Measurements from ENCODE around the gene ACOX1. TPM values are rescaled to one million over a fixed set of nuclear protein-coding genes. Genes with fewer than 3 reads are reported as not detected.
A peak's percentile ranks its signal among the peaks of the same experiment; 100 is the strongest.

ACOX1 gene
- total RNA-seq: 10 to 100 TPM; 28.0 to 29.8 TPM

GRCh38 chr17:75978938-75979704 lies at the start of gene ACOX1, which contains the start of gene TEN1:
Gene ACOX1, minus strand, starts transcription at chr17:75979166. Its CDS starts 93 bp downstream, at chr17:75979073.
Gene TEN1, plus strand, starts transcription at chr17:75979240. Its CDS starts 6,953 bp downstream, at chr17:75986193.
- H3K27me3 Mint-ChIP-seq: no peaks in the 10 kb centered on the region
- CTCF ChIA-PET: interaction anchor here (1.2 to 1.4 kb wide), 3 partner anchors 14 to 57 kb away, joined by 3 to 4 read pairs (median 3); no protein-coding TSS in a partner anchor
- POLR2A ChIA-PET: interaction anchor here (0.6 to 1.9 kb wide), 10 partner anchors 9 to 374 kb away, joined by 3 to 7 read pairs (median 4); partner anchors contain the start of genes FBF1, MRPL38 and PRPSAP1
- DNase-seq: peak; percentile 96
- H3K4me1 Mint-ChIP-seq: peaks cover 41% of the 10 kb centered on the region
- H3K36me3 Mint-ChIP-seq (ENCODE audit: low read depth): peaks cover 15% of the 10 kb centered on the region
- peak within 1 kb of the TSS; percentile 98 for H3K27ac Mint-ChIP-seq
- H3K4me3 Mint-ChIP-seq: peak within 1 kb of the TSS; percentile 99
- no peaks in the 10 kb centered on the region for H3K9me3 Mint-ChIP-seq

GRCh38 chr17:76027159-76027839 lies 48.3 kb upstream of the ACOX1 start, which contains the start of gene EVPL:
Gene EVPL, minus strand, starts transcription at chr17:76027306. Its CDS starts 108 bp downstream, at chr17:76027198.
- ChIA-PET CTCF (no interaction called here), POLR2A (no interaction called here)
- Mint-ChIP-seq H3K36me3 (ENCODE audit: low read depth) (no peaks in the 10 kb centered on the region), H3K4me3 (no peak within 1 kb of the TSS), H3K27ac (no peak within 1 kb of the TSS), H3K4me1 (peaks cover 9% of the 10 kb centered on the region), H3K9me3 (no peaks in the 10 kb centered on the region), H3K27me3 (no peaks in the 10 kb centered on the region)
- no peak for DNase-seq

GRCh38 chr17:76026714-76027158 lies 47.8 kb upstream of the ACOX1 start:
- Mint-ChIP-seq H3K4me1 (peaks cover 9% of the 10 kb centered on the region), H3K36me3 (ENCODE audit: low read depth) (no peaks in the 10 kb centered on the region), H3K9me3 (no peaks in the 10 kb centered on the region), H3K27ac (no peak overlapping the region), H3K4me3 (no peak overlapping the region), H3K27me3 (no peaks in the 10 kb centered on the region)
- POLR2A ChIA-PET: no interaction called here
- no peak for DNase-seq
- CTCF ChIA-PET: no interaction called here

- H3K4me3 Mint-ChIP-seq: no peak overlapping the region
- no peaks in the 10 kb centered on the region for H3K27me3 Mint-ChIP-seq
- no peaks in the 10 kb centered on the region for H3K9me3 Mint-ChIP-seq
- DNase-seq: no peak
- peaks cover 9% of the 10 kb centered on the region for H3K4me1 Mint-ChIP-seq
- H3K27ac Mint-ChIP-seq: no peak overlapping the region
- ChIA-PET CTCF (interaction anchor here (0.7 to 1.0 kb wide), 2 partner anchors 11 to 81 kb away, joined by 3 read pairs; no protein-coding TSS in a partner anchor), POLR2A (no interaction called here)
- no peaks in the 10 kb centered on the region for H3K36me3 Mint-ChIP-seq (ENCODE audit: low read depth)
These were observed 46.3 kb upstream of the ACOX1 start for GRCh38 chr17:76025294-76025693.

GRCh38 chr17:76024353-76024752 lies 45.4 kb upstream of the ACOX1 start:
- no peak for DNase-seq
- no peak overlapping the region for H3K27ac Mint-ChIP-seq
- ChIA-PET POLR2A (no interaction called here), CTCF (interaction anchor here (1.2 to 1.3 kb wide), 2 partner anchors 10 to 255 kb away, joined by 3 to 4 read pairs; no protein-coding TSS in a partner anchor)
- H3K4me3 Mint-ChIP-seq: no peak overlapping the region
- no peaks in the 10 kb centered on the region for H3K9me3 Mint-ChIP-seq
- H3K27me3 Mint-ChIP-seq: no peaks in the 10 kb centered on the region
- peaks cover 3% of the 10 kb centered on the region for H3K4me1 Mint-ChIP-seq
- no peaks in the 10 kb centered on the region for H3K36me3 Mint-ChIP-seq (ENCODE audit: low read depth)

- no peak for DNase-seq
- Mint-ChIP-seq H3K4me3 (no peak overlapping the region), H3K36me3 (ENCODE audit: low read depth) (no peaks in the 10 kb centered on the region), H3K9me3 (no peaks in the 10 kb centered on the region), H3K27me3 (no peaks in the 10 kb centered on the region), H3K27ac (no peak overlapping the region), H3K4me1 (no peaks in the 10 kb centered on the region)
- ChIA-PET POLR2A (no interaction called here), CTCF (interaction anchor here (1.2 to 1.3 kb wide), 2 partner anchors 10 to 256 kb away, joined by 3 to 4 read pairs; no protein-coding TSS in a partner anchor)
These were observed 44.9 kb upstream of the ACOX1 start for GRCh38 chr17:76023900-76024237.

- POLR2A ChIA-PET: no interaction called here
- H3K36me3 Mint-ChIP-seq (ENCODE audit: low read depth): no peaks in the 10 kb centered on the region
- no peaks in the 10 kb centered on the region for H3K9me3 Mint-ChIP-seq
- H3K4me1 Mint-ChIP-seq: no peaks in the 10 kb centered on the region
- no peaks in the 10 kb centered on the region for H3K27me3 Mint-ChIP-seq
- no peak overlapping the region for H3K27ac Mint-ChIP-seq
- CTCF ChIA-PET: interaction anchor here (1.2 to 1.3 kb wide), 2 partner anchors 9 to 257 kb away, joined by 3 to 4 read pairs; no protein-coding TSS in a partner anchor
- no peak overlapping the region for H3K4me3 Mint-ChIP-seq
- no peak for DNase-seq
These were observed 44.3 kb upstream of the ACOX1 start for GRCh38 chr17:76022973-76023899.

GRCh38 chr17:76022285-76022684 lies 43.3 kb upstream of the ACOX1 start:
- no peaks in the 10 kb centered on the region for H3K9me3 Mint-ChIP-seq
- CTCF ChIA-PET: interaction anchor here (0.6 kb wide), 1 partner anchor 41 kb away, joined by 3 read pairs; no protein-coding TSS in a partner anchor
- no peaks in the 10 kb centered on the region for H3K36me3 Mint-ChIP-seq (ENCODE audit: low read depth)
- no peaks in the 10 kb centered on the region for H3K27me3 Mint-ChIP-seq
- no peak overlapping the region for H3K4me3 Mint-ChIP-seq
- no peaks in the 10 kb centered on the region for H3K4me1 Mint-ChIP-seq
- DNase-seq: no peak
- no peak overlapping the region for H3K27ac Mint-ChIP-seq
- POLR2A ChIA-PET: no interaction called here

GRCh38 chr17:76019833-76020467 lies 41.0 kb upstream of the ACOX1 start:
- no peaks in the 10 kb centered on the region for H3K9me3 Mint-ChIP-seq
- ChIA-PET POLR2A (interaction anchor here (0.8 to 1.6 kb wide), 3 partner anchors 9 to 254 kb away, joined by 3 to 4 read pairs (median 3); partner anchors contain the start of gene EXOC7), CTCF (interaction anchor here (0.5 to 14.7 kb wide), 6 partner anchors 19 to 378 kb away, joined by 3 to 169 read pairs (median 4); partner anchors contain the start of gene CDK3)
- H3K27me3 Mint-ChIP-seq: peaks cover 3% of the 10 kb centered on the region
- no peaks in the 10 kb centered on the region for H3K4me1 Mint-ChIP-seq
- no peaks in the 10 kb centered on the region for H3K36me3 Mint-ChIP-seq (ENCODE audit: low read depth)
- H3K4me3 Mint-ChIP-seq: no peak overlapping the region
- H3K27ac Mint-ChIP-seq: no peak overlapping the region
- DNase-seq: no peak

- no peaks in the 10 kb centered on the region for H3K9me3 Mint-ChIP-seq
- H3K4me3 Mint-ChIP-seq: no peak overlapping the region
- ChIA-PET CTCF (interaction anchor here (14.7 kb wide), 1 partner anchor 18 kb away, joined by 169 read pairs; the partner anchor contains the start of gene CDK3), POLR2A (interaction anchor here (1.6 kb wide), 1 partner anchor 11 kb away, joined by 4 read pairs; no protein-coding TSS in a partner anchor)
- no peak for DNase-seq
- H3K36me3 Mint-ChIP-seq (ENCODE audit: low read depth): no peaks in the 10 kb centered on the region
- H3K4me1 Mint-ChIP-seq: peaks cover 2% of the 10 kb centered on the region
- peaks cover 3% of the 10 kb centered on the region for H3K27me3 Mint-ChIP-seq
- H3K27ac Mint-ChIP-seq: no peak overlapping the region
These were observed 39.8 kb upstream of the ACOX1 start for GRCh38 chr17:76018801-76019200.

- ChIA-PET CTCF (interaction anchor here (0.6 to 14.7 kb wide), 2 partner anchors 18 to 85 kb away, joined by 5 to 169 read pairs; partner anchors contain the start of genes CDK3 and EXOC7), POLR2A (no interaction called here)
- DNase-seq: no peak
- Mint-ChIP-seq H3K9me3 (no peaks in the 10 kb centered on the region), H3K4me3 (no peak overlapping the region), H3K27ac (no peak overlapping the region), H3K4me1 (peaks cover 2% of the 10 kb centered on the region), H3K27me3 (peaks cover 3% of the 10 kb centered on the region), H3K36me3 (ENCODE audit: low read depth) (no peaks in the 10 kb centered on the region)
These were observed 39.3 kb upstream of the ACOX1 start for GRCh38 chr17:76018340-76018680.
